ENCODE results near the gene ADARB2.
"Not testable (repeated sequence)": the region's sequence is repeated elsewhere in the genome, so short reads cannot be mapped to it uniquely, and the experiment has no call there.

ADARB2 gene

DNA sequence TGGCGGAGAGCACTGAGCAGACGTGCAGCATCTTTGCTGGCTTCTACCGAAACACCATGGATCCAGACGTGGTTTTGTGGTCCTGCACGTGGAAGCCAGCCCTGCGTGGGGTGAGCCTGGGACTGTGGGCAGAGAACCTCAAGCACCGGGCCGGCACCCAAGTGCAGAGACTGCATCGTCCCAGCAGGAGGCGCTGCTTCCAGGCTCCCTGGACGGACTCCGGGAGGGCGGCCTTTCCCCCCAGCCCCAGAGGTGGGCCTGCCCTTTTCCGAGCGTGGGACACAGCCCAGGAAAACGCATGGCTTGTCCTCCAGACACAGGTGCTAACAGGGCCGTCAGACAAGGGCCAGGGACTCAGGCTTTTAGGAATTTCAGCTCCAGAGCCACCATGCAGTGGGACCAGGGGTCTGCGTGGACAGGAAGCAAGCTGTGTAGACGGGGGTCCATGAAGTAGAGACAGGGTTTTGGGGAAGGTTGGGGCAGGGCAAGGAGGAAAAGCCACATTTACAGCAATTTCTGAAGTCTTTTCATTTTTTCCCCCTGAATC, 377.2 kb downstream of the ADARB2 start:
- DNase-seq: no peak

DNA sequence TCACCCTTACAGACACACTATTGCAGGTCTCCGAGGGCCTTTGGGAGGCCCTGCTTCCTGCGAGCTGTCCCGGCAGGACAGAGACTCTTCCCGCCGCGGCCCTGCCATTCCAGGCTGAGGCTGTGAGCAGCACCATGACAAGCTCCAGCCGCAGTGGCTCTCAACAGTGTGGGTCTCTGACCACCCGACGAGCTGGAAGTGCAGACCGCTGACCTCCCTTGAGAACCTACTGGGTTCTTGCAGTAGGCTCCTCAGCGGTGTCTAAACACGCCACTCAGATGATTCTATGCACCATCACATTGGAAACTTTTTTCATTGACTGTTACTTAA, 377.7 kb downstream of the ADARB2 start:
- DNase-seq: no peak

DNA sequence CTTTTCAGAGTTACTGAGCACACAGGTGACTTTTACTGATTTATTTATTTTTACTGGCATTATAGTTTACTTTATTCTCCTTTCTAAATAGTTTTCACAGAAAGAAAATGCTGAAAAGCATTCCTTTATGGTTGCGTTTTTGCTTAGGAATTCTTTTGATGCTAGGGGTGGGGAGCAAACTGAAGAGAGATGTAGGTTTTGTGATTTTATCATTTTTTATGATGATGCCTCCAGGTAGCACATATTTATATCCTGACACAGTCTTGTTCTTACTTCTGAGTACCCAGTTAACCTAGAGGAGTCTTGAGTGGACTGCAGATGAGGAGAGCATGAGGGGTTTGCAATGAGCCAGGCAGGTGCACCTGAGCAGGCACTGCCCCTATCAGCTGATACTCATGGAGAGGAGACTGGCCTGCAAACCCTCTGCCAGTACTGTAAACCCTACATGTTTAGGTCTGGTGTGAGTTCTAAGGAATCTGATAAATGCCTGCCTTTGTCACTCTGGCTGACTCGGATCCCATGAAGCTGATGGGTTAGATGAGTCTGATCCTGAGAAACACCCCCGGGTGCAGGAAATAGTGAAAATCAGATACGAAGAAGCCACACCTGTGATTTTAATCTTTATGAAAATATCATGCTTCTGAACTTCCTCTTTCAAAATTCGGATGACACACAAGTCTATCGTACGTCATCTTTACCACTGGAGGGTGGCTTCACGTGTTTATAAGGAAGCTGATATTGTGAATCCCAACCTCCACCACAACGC, 378.3 kb downstream of the ADARB2 start:
- no peak for DNase-seq

DNA sequence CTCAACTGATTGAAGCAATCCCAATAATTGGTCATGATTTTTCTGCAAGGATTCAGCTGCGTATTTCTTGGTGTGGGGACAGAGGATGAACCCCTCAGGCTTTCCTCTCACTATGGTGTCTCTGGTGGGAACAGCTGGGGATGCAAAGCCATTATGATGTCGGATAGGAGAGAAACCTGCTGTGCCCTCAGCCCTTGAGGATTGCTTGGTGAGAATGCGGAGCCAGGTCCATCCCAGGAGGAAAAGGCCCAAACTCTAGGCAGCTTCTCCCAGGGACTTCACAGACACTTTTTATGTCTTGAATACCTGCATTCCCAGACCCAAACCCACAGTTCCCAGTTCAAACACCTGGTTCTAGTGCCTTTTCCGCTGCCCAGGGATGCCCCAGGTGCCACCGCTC, 379.2 kb downstream of the ADARB2 start:
- DNase-seq: no peak

GRCh38 chr10:1356349-1356748, 381.0 kb downstream of the ADARB2 start:
- no peak for DNase-seq

- no peak for DNase-seq
Observed at GRCh38 chr10:1354809-1355710, 382.3 kb downstream of the ADARB2 start.

DNA sequence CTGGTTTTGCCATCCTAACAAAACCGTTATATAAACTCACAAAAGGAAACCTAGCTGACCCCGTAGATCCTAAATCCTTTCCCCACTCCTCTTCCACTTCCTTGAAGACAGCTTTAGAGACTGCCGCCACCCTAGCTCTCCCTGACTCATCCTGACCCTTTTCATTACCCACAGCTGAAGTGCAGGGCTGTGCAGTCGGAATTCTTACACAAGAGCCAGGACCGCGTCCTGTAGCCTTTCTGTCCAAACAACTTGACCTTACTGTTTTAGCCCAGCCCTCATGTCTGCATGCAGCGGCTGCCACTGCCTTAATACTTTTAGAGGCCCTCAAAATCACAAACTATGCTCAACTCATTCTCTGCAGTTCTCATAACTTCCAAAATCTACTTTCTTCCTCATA, 385.0 kb downstream of the ADARB2 start:
- DNase-seq: not testable (repeated sequence)

DNA sequence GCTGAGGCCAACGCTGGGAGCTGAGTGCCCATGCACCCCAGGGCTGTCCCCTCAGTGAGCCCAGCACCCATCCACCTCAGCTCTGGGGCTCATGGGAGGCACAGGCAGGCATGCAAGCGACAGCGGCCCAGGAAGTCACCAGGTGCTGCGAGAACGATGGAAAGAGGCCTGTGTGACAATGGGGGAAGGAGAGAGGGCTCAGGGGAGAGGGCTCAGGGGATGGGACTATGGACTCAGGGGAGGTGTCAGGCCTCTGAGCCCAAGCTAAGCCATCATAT, 388.6 kb downstream of the ADARB2 start:
- DNase-seq: no peak

- DNase-seq: no peak
Observed at GRCh38 chr10:1347962-1348772, 389.2 kb downstream of the ADARB2 start.

- DNase-seq: no peak
Observed at GRCh38 chr10:1347525-1347924, 389.8 kb downstream of the ADARB2 start.

DNA sequence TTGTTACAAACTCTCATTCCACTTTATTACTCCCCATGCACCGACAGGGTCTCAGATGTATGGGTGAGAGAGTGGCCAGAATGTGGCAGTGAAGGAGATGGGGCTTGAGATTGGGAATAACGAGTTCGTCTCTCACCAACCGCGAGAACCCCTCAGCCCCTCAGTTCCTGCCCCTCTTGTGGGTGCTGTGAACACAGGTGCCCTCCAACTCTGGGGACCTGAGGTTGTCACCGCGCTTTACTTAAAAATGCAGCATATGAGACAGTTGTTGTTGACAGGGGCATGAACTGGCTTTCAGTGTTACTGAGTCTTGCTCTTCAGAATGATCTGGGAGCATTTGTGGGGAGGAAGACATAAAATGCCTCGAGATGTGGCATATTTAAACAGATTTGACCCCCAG, 391.1 kb downstream of the ADARB2 start:
- no peak for DNase-seq

GRCh38 chr10:1345368-1345767, 392.0 kb downstream of the ADARB2 start:
- no peak for DNase-seq

- no peak for DNase-seq
Observed at GRCh38 chr10:1344846-1345245, 392.5 kb downstream of the ADARB2 start.

DNA sequence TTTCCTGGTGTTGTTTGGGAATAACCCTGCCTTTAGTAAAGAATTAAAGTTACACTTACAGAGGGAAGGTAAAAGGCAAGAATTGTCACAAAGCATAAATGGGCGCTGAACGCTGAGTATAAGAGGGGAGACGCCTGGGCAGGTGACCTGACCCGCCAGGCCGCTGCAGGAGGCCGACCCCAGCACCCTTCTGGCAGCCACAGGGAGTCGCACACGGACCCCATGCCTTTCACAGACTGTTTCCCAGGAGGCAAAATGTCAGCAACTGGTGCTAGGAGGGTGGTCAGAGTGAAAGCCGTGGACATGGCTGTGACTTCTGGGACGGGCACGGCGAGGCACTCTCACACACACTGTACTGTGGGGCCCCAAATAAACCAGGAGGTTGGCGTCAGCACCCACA, 392.9 kb downstream of the ADARB2 start:
- no peak for DNase-seq

DNA sequence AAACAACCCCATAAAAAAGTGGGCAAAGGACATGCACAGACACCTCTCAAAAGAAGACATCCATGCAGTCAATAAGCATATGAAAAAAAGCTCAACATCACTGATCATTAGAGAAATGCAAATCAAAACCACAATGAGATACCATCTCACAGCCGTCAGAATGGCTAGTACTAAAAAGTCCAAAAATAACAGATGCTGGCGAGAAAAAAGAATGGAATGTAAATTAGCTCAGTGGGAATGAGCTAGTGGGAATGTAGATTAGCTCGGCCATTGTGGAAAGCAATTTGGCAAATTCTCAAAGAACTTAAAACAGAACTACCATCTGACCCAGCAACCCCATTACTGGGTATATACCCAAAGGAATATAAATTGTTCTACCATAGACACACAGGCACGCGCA, 394.1 kb downstream of the ADARB2 start:
- no peak for DNase-seq

DNA sequence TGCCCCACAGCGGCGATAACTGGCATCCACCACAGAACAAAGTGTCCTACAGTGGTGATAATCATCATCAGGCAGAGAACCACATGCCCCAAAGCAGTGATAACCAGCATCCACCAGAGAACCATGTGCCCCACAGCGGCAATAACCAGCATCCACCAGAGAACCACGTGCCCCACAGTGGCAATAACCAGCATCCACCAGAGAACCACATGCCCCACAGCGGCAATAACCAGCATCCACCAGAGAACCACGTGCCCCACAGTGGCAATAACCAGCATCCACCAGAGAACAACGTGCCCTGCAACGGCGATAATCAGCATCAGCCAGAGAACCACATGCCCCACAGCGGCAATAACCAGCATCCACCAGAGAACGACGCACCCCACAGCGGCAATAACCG, 396.3 kb downstream of the ADARB2 start:
- not testable (repeated sequence) for DNase-seq

- DNase-seq: no peak
Observed at GRCh38 chr10:1339396-1339795, 397.9 kb downstream of the ADARB2 start.

DNA sequence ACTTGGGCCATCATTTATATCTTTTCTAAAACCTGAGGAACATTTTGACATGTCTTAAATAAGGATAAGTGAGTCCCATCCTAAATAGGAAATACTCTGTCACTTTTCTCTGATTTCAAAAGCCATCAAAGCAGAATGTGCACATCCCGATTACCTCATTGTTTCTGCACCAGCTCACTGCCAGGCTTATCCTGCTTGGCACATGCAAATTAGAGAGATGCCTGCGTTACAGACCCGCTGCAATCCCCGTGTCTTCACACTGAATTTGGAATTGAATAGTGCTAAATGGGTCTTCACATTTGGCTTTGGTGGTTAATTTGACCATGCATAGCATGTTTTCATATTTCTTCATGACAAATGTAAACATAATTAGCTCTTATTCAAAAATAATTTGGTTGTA, 401.7 kb downstream of the ADARB2 start:
- DNase-seq: no peak

DNA sequence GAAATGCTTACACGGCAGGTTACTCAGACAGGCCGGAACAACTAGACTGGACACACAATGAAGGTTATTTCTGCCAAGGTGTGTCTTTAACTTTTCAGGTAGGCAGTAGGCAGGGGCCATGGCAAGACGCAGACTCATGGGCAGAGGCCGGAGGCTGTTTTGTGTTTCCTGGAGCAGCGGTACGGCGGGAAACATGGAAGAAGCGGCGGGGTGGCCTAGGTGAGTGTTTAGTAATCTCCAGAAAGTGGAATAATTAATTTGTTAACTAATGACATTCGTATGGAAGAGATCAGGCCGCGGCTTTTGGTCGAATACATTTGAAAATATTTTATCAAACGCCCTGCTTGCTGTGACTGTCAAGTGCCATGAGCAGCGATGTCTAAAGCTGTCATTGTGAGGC, 403.3 kb downstream of the ADARB2 start:
- no peak for DNase-seq

GRCh38 chr10:1331560-1331959, 405.8 kb downstream of the ADARB2 start:
- DNase-seq: no peak

- DNase-seq: no peak
Observed at GRCh38 chr10:1329622-1330021, 407.7 kb downstream of the ADARB2 start.

DNA sequence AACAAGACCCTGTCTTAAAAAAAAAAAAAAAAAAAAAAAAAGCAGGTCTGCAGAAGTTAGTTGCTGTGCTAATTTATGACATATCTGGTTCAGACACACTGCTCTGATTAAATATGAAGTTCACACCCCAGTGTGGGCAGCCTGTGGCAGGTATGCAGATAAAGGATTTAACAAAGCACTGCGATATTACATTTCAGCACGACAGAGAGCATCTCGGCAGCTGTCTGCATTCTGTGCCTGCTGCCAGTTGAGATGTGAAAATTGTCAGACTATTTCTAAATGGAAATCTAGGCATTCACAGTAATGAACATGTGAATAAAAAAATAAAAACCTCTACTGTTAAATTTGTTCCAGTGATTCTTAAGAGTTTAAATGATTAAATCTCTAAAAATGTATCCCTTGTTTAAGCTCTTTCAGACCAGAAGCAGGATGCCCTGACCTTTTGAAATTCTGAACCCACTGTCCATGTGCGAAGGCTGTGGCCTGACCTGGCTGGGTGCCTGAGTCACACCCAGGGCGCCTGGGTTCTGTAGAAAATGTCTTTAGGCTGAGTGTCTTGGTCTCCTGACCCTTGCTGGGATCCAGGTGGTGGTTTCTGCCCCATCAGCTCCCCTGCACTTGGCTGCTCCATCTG, 408.2 kb downstream of the ADARB2 start:
- DNase-seq: no peak
